B cell (primary cell): Measurements from ENCODE around the gene STRBP. TPM values are rescaled to one million over a fixed set of nuclear protein-coding genes. Genes with fewer than 3 reads are reported as not detected.
A peak's percentile ranks its signal among the peaks of the same experiment; 100 is the strongest.

Experiments
- ATAC-seq: fragments of 200-7000 bp; cut with Tn5 transposase; one replicate; pipeline ENCODE4 v1.10.0; 2021; ENCODE audit warnings: low read depth, mild to moderate bottlenecking, moderate number of reproducible peaks, moderate library complexity
- CTCF ChIA-PET: fragments of 350-600 bp; sonication (Branson Sonifier 250); formaldehyde crosslinking; loops from one replicate; lab custom pipeline; 2021; ENCODE audit warnings: antibody characterized with exemption, inconsistent platforms; lab: Charles Lee
- POLR2A ChIA-PET: fragments of 350-600 bp; sonication (Branson Sonifier 250); formaldehyde crosslinking; loops from one replicate; lab custom pipeline; 2021; ENCODE audit warnings: antibody characterized with exemption; lab: Charles Lee
- DNase-seq: peaks from one replicate; pipeline ENCODE4 v3.0.0; 2013
- H2AFZ ChIP-seq: 2 replicates; pipeline ENCODE4 v1.6.1; 2012; ENCODE audit warnings: mild to moderate bottlenecking, low read depth, low read length; ENCODE audit not compliant: insufficient read depth, poor library complexity, severe bottlenecking
- H3K27ac ChIP-seq, 2 donors: 1 replicate in 1 of 2; 2 replicates in 1 of 2; pipeline ENCODE4 v1.5.1; 2012 to 2013; ENCODE audit warnings: low read length in 2 of 2, mild to moderate bottlenecking in 2 of 2, moderate library complexity in 1 of 2
- H3K27me3 ChIP-seq, 4 experiments: fragments of 200-600 bp in 1 of 4; sonication (generic) in 1 of 4; replicated peaks in 1 of 4; 1 replicate in 2 of 4; 2 replicates in 2 of 4; pipeline versions ENCODE4 v1.6.1 to v1.7.0; 2013 to 2016; ENCODE audit warnings: low read length in 3 of 4, mild to moderate bottlenecking in 2 of 4, mixed read lengths in 1 of 4, moderate library complexity in 1 of 4; ENCODE audit not compliant: insufficient read depth in 4 of 4, control insufficient read depth in 3 of 4; ENCODE audit errors: control extremely low read depth in 1 of 4
- H3K36me3 ChIP-seq, 2 experiments: replicated peaks in 1 of 2; 1 replicate in 1 of 2; 2 replicates in 1 of 2; pipeline versions ENCODE4 v1.6.1 to v1.7.1; 2013; ENCODE audit warnings: low read length in 1 of 2; ENCODE audit not compliant: insufficient read depth in 2 of 2, control insufficient read depth in 1 of 2; ENCODE audit errors: control extremely low read depth in 1 of 2, extremely low read depth in 1 of 2
- H3K4me1 ChIP-seq, 2 donors: fragments of 200-600 bp in 1 of 2; sonication (generic) in 1 of 2; 1 replicate in 1 of 2; 2 replicates in 1 of 2; pipeline versions ENCODE4 v1.5.1 to v1.6.1; 2013 to 2017; ENCODE audit warnings: low read length in 2 of 2; ENCODE audit not compliant: control insufficient read depth in 2 of 2, insufficient read depth in 2 of 2
- H3K4me2 ChIP-seq: replicated peaks from 2 replicates; pipeline ENCODE3; 2012; ENCODE audit warnings: mild to moderate bottlenecking, low read depth, low read length; ENCODE audit not compliant: poor library complexity, severe bottlenecking
- H3K4me3 ChIP-seq, 5 experiments: fragments of 200-600 bp in 1 of 5; sonication (generic) in 1 of 5; 1 replicate in 3 of 5; 2 replicates in 2 of 5; pipeline versions ENCODE4 v1.5.1 to v1.7.0; 2011 to 2016; ENCODE audit warnings: low read length in 4 of 5, mild to moderate bottlenecking in 4 of 5, low read depth in 2 of 5, control low read depth in 1 of 5, moderate library complexity in 1 of 5; ENCODE audit not compliant: insufficient read depth in 1 of 5; ENCODE audit errors: control extremely low read depth in 1 of 5, extremely low read depth in 1 of 5
- H3K79me2 ChIP-seq: fragments of 200-600 bp; sonication (generic); one replicate; pipeline ENCODE4 v1.6.0; 2016; ENCODE audit warnings: low read length; ENCODE audit not compliant: control insufficient read depth, insufficient read depth
- H3K9ac ChIP-seq: fragments of 200-600 bp; sonication (generic); 2 replicates; pipeline ENCODE4 v1.6.1; 2017; ENCODE audit warnings: mild to moderate bottlenecking, low read length, moderate library complexity
- H3K9me3 ChIP-seq, 3 donors: one replicate each; pipeline versions ENCODE4 v1.6.1 to v1.7.1; 2013; ENCODE audit warnings: low read length in 2 of 3; ENCODE audit not compliant: control insufficient read depth in 2 of 3, insufficient read depth in 1 of 3; ENCODE audit errors: control extremely low read depth in 1 of 3
- H4K20me1 ChIP-seq: 2 replicates; pipeline ENCODE4 v1.6.0; 2012; ENCODE audit warnings: mild to moderate bottlenecking, low read length; ENCODE audit not compliant: insufficient read depth, control insufficient read depth, poor library complexity, severe bottlenecking
- H3K27ac Mint-ChIP-seq: one replicate; pipeline ENCODE4 v1.8.0; 2021; ENCODE audit warnings: mixed read lengths
- H3K27me3 Mint-ChIP-seq: one replicate; pipeline ENCODE4 v1.8.0; 2021; ENCODE audit warnings: mixed read lengths
- H3K4me1 Mint-ChIP-seq: one replicate; pipeline ENCODE4 v1.8.0; 2021; ENCODE audit warnings: mixed read lengths
- H3K4me3 Mint-ChIP-seq: one replicate; pipeline ENCODE4 v1.8.0; 2021; ENCODE audit warnings: mixed read lengths
- H3K9me3 Mint-ChIP-seq: one replicate; pipeline ENCODE4 v1.8.0; 2022; ENCODE audit warnings: mixed read lengths; ENCODE audit not compliant: insufficient read depth
- CTCF ChIP-seq: fragments of 200-600 bp; IDR thresholded peaks from one replicate; pipeline ENCODE4 v1.8.0; 2022; ENCODE audit warnings: antibody characterized with exemption, mild to moderate bottlenecking
- EZH2 ChIP-seq: IDR thresholded peaks from 2 replicates; pipeline ENCODE4 v1.6.1; 2012; ENCODE audit warnings: borderline replicate concordance, low read depth, mild to moderate bottlenecking, moderate library complexity, low read length; ENCODE audit not compliant: insufficient read depth, poor library complexity, severe bottlenecking
- WGBS: methylation state at CpG from one replicate; pipeline ENCODE4 v1.1.5; 2013; ENCODE audit warnings: missing lambda C conversion rate; ENCODE audit not compliant: insufficient coverage; 5-methylcytosine and 5-hydroxymethylcytosine counted together
- intact Hi-C: fragments of 100-400 bp; cut with micrococcal nuclease; formaldehyde crosslinking; loops from one replicate; pipeline ENCODE4 v1.10.0; 2022
- polyA plus RNA-seq: library from polyadenylated mRNA; depleted of rRNA; stranded (reverse); fragments of >200 nt; gene quantifications from 2 replicates; pipeline ENCODE4 v1.2.3, GENCODE V29; 2012
- total RNA-seq, 2 donors: library from RNA; stranded (reverse); fragments of 120-200 nt in 1 of 2; gene quantifications; 1 replicate in 1 of 2; 2 replicates in 1 of 2; pipeline versions ENCODE4 v1.2.3 to v1.2.4, GENCODE V29; 2013 to 2022

Gene STRBP
- total and polyA plus RNA-seq, 2 donors (not counting 1 experiment from before 2014, with no cell fraction given), result 39.1 to 189 TPM

GRCh38 chr9:123196124-123196523 is 72.3 kb downstream of the STRBP start:
- Histone ChIP-seq H3K9ac (no peak overlapping the region), H3K27ac (no peak overlapping the region), H3K9me3 (peaks cover 0 to 3% (median 0%) of the 10 kb centered on the region in 3 donors), H3K27me3 (no peaks in the 10 kb centered on the region), H3K36me3 (no peaks in the 10 kb centered on the region), H3K4me2 (no peak overlapping the region), H3K4me3 (no peak overlapping the region), H4K20me1 (peaks cover 29% of the 10 kb centered on the region), H3K4me1 (peaks cover 36 to 47% of the 10 kb centered on the region in 2 donors), H3K79me2 (peaks cover 94% of the 10 kb centered on the region), H2AFZ (no peak overlapping the region)
- ATAC-seq (no peak), DNase-seq (no peak)
- TF ChIP-seq CTCF, result no peak
- no peak for TF ChIP-seq EZH2
- WGBS, result no CpG with 5 or more reads among the region's 1 CpG
- Mint-ChIP-seq H3K27me3 (no peaks in the 10 kb centered on the region), H3K4me3 (no peak overlapping the region), H3K9me3 (peaks cover 3% of the 10 kb centered on the region), H3K4me1 (peaks cover 22% of the 10 kb centered on the region), H3K27ac (peak overlapping the region; percentile 12)
- intact Hi-C loops, result no loop called here
- CTCF ChIA-PET, result interaction anchor here (1.8 kb wide), 1 partner anchor 154 kb away, joined by 4 read pairs; no protein-coding TSS in a partner anchor
- POLR2A ChIA-PET, result interaction anchor here (0.6 kb wide), 1 partner anchor 9 kb away, joined by 3 read pairs; no protein-coding TSS in a partner anchor

GRCh38 chr9:123194023-123194422 is 74.4 kb downstream of the STRBP start:
- H3K4me1 Mint-ChIP-seq, result peaks cover 6% of the 10 kb centered on the region
- TF ChIP-seq EZH2, result no peak
- TF ChIP-seq CTCF, result no peak

More at GRCh38 chr9:123194023-123194422, 74.4 kb downstream of the STRBP start:
- no peak overlapping the region for H3K9ac ChIP-seq
- peak; percentile 27 for DNase-seq
- Mint-ChIP-seq H3K9me3 (peaks cover 3% of the 10 kb centered on the region), H3K27me3 (no peaks in the 10 kb centered on the region), H3K4me3 (no peak overlapping the region), H3K27ac (no peak overlapping the region)
- H3K36me3 ChIP-seq, result no peaks in the 10 kb centered on the region
- H3K4me2 ChIP-seq, result peak overlapping the region; percentile 40
- POLR2A ChIA-PET, result no interaction called here
- CTCF ChIA-PET, result no interaction called here
- peak; percentile 28 for ATAC-seq
- H3K4me1 ChIP-seq, result peaks cover 33 to 41% of the 10 kb centered on the region in 2 donors
- H3K4me3 ChIP-seq, result no peak overlapping the region
- no peak overlapping the region for H2AFZ ChIP-seq
- no peaks in the 10 kb centered on the region for H3K27me3 ChIP-seq
- peak overlapping the region in 1 of 2 donors; percentile 53 for H3K27ac ChIP-seq
- H4K20me1 ChIP-seq, result peaks cover 22% of the 10 kb centered on the region
- intact Hi-C loops, result loop anchor here (2.0 kb wide), 1 partner anchor 19 kb away; no protein-coding TSS in a partner anchor
- peaks cover 0 to 3% (median 0%) of the 10 kb centered on the region in 3 donors for H3K9me3 ChIP-seq
- peaks cover 98% of the 10 kb centered on the region for H3K79me2 ChIP-seq
- WGBS, result 100% methylated on average over 1 of the region's 1 CpG
